CD4-positive, CD25-positive, alpha-beta regulatory T cell (primary cell): ENCODE data around the gene CACNB2. TPM values are rescaled to one million over a fixed set of nuclear protein-coding genes. Genes with fewer than 3 reads are reported as not detected.
"Not testable (repeated sequence)": the region's sequence is repeated elsewhere in the genome, so short reads cannot be mapped to it uniquely, and the experiment has no call there.

Experiments used
- ATAC-seq, 2 donors: fragments of 150-1000 bp; cut with Tn5 transposase; one replicate each; pipeline ENCODE4 v1.10.0; 2021; ENCODE audit warnings: low read depth in 2 of 2, moderate number of reproducible peaks in 2 of 2, moderate library complexity in 1 of 2
- DNase-seq, 3 donors: peaks; one replicate each; pipeline versions ENCODE4 v3.0.0 to v3.0.0-alpha.2; 2012 to 2022; ENCODE audit warnings: mixed read lengths in 1 of 3
- H3K27ac ChIP-seq: one replicate; pipeline ENCODE4 v1.7.0; 2013; ENCODE audit warnings: mild to moderate bottlenecking, low read length; ENCODE audit not compliant: insufficient read depth, poor library complexity, severe bottlenecking
- H3K27me3 ChIP-seq: one replicate; pipeline ENCODE4 v1.7.0; 2013; ENCODE audit warnings: low read length; ENCODE audit not compliant: control insufficient read depth, insufficient read depth
- H3K36me3 ChIP-seq: one replicate; pipeline ENCODE4 v1.7.0; 2013; ENCODE audit warnings: mild to moderate bottlenecking, low read length, moderate library complexity; ENCODE audit not compliant: control insufficient read depth, insufficient read depth
- H3K4me1 ChIP-seq: 2 replicates; pipeline ENCODE4 v1.7.0; 2013; ENCODE audit warnings: mild to moderate bottlenecking, low read length; ENCODE audit not compliant: insufficient read depth, control insufficient read depth, poor library complexity, severe bottlenecking
- H3K4me3 ChIP-seq: one replicate; pipeline ENCODE4 v1.7.0; 2013; ENCODE audit warnings: low read depth, mild to moderate bottlenecking, low read length, moderate library complexity
- H3K9me3 ChIP-seq, 2 experiments: 1 replicate in 1 of 2; 2 replicates in 1 of 2; pipeline ENCODE4 v1.7.0; 2013; ENCODE audit warnings: low read length in 2 of 2, mild to moderate bottlenecking in 1 of 2, moderate library complexity in 1 of 2; ENCODE audit not compliant: control insufficient read depth in 2 of 2
- H3K27ac Mint-ChIP-seq, 3 donors: one replicate each; pipeline ENCODE4 v1.8.0; 2020 to 2022; ENCODE audit warnings: mild to moderate bottlenecking in 3 of 3, mixed read lengths in 3 of 3, moderate library complexity in 2 of 3
- H3K27me3 Mint-ChIP-seq: one replicate; pipeline ENCODE4 v1.8.0; 2022; ENCODE audit warnings: mild to moderate bottlenecking, mixed read lengths
- H3K36me3 Mint-ChIP-seq: one replicate; pipeline ENCODE4 v1.8.0; 2020; ENCODE audit warnings: mixed read lengths
- H3K4me1 Mint-ChIP-seq, 4 donors: one replicate each; pipeline ENCODE4 v1.8.0; 2020 to 2022; ENCODE audit warnings: mixed read lengths in 4 of 4, mild to moderate bottlenecking in 1 of 4
- H3K4me3 Mint-ChIP-seq, 4 donors: one replicate each; pipeline ENCODE4 v1.8.0; 2020 to 2022; ENCODE audit warnings: mild to moderate bottlenecking in 4 of 4, mixed read lengths in 4 of 4, moderate library complexity in 3 of 4
- H3K9me3 Mint-ChIP-seq, 7 donors: one replicate each; pipeline ENCODE4 v1.8.0; 2020 to 2022; ENCODE audit warnings: mixed read lengths in 7 of 7, mild to moderate bottlenecking in 3 of 7, moderate library complexity in 2 of 7
- polyA plus RNA-seq, 4 donors: library from polyadenylated mRNA; unstranded; fragments of 300-500 nt; fragmentation: Illumina TruSeq; gene quantifications; one replicate each; pipeline ENCODE4 v1.2.3, GENCODE V29; 2021
- total RNA-seq: library from RNA; stranded (reverse); gene quantifications from one replicate; pipeline ENCODE4 v1.2.3, GENCODE V29; 2022

CACNB2 gene
- total and polyA plus RNA-seq, 5 donors from 2014 or later, result 0.39 to 0.80 (median 0.49) TPM

- no peak overlapping the region for H3K4me3 ChIP-seq
- peaks cover 4% of the 10 kb centered on the region for H3K36me3 ChIP-seq
- no peaks in the 10 kb centered on the region for H3K9me3 ChIP-seq
- Mint-ChIP-seq H3K4me3 (no peak overlapping the region), H3K36me3 (peaks cover 18% of the 10 kb centered on the region), H3K9me3 (peaks cover 0 to 5% (median 0%) of the 10 kb centered on the region in 7 donors), H3K4me1 (peaks cover 0 to 7% (median 0%) of the 10 kb centered on the region in 4 donors), H3K27ac (no peak overlapping the region), H3K27me3 (no peaks in the 10 kb centered on the region)
- DNase-seq, result no peak
- no peak overlapping the region for H3K27ac ChIP-seq
- no peak for ATAC-seq
- no peaks in the 10 kb centered on the region for H3K4me1 ChIP-seq
- H3K27me3 ChIP-seq, result no peaks in the 10 kb centered on the region
Measured at GRCh38 chr10:18571780-18572179, 431.6 kb downstream of the CACNB2 start.

- no peaks in the 10 kb centered on the region for H3K27me3 Mint-ChIP-seq
- H3K27me3 ChIP-seq, result no peaks in the 10 kb centered on the region
- H3K4me1 ChIP-seq, result no peaks in the 10 kb centered on the region
- H3K4me1 Mint-ChIP-seq, result peaks cover 0 to 7% (median 2%) of the 10 kb centered on the region in 4 donors
- H3K4me3 ChIP-seq, result no peak overlapping the region
- ATAC-seq, result no peak
- H3K9me3 Mint-ChIP-seq, result peaks cover 0 to 7% (median 3%) of the 10 kb centered on the region in 7 donors
- peaks cover 29% of the 10 kb centered on the region for H3K36me3 Mint-ChIP-seq
- DNase-seq, result no peak
- H3K4me3 Mint-ChIP-seq, result no peak overlapping the region
- H3K36me3 ChIP-seq, result peaks cover 4% of the 10 kb centered on the region
- no peak overlapping the region for H3K27ac ChIP-seq
- no peak overlapping the region for H3K27ac Mint-ChIP-seq
- H3K9me3 ChIP-seq, result peaks cover 0 to 5% of the 10 kb centered on the region in 2 experiments
Measured at GRCh38 chr10:18572959-18573561, 432.8 kb downstream of the CACNB2 start.

- Mint-ChIP-seq H3K4me3 (no peak overlapping the region), H3K27ac (no peak overlapping the region), H3K9me3 (peaks cover 0 to 13% (median 8%) of the 10 kb centered on the region in 7 donors), H3K36me3 (peaks cover 60% of the 10 kb centered on the region), H3K27me3 (no peaks in the 10 kb centered on the region), H3K4me1 (peaks cover 0 to 7% (median 2%) of the 10 kb centered on the region in 4 donors)
- H3K27ac ChIP-seq, result no peak overlapping the region
- peaks cover 5 to 12% of the 10 kb centered on the region in 2 experiments for H3K9me3 ChIP-seq
- peaks cover 36% of the 10 kb centered on the region for H3K36me3 ChIP-seq
- ATAC-seq, result no peak
- H3K27me3 ChIP-seq, result no peaks in the 10 kb centered on the region
- no peaks in the 10 kb centered on the region for H3K4me1 ChIP-seq
- H3K4me3 ChIP-seq, result no peak overlapping the region
- DNase-seq, result no peak
Measured at GRCh38 chr10:18576586-18576985, 436.4 kb downstream of the CACNB2 start.

- peaks cover 0 to 13% (median 8%) of the 10 kb centered on the region in 7 donors for H3K9me3 Mint-ChIP-seq
- Histone ChIP-seq H3K9me3 (peaks cover 5 to 12% of the 10 kb centered on the region in 2 experiments), H3K27ac (no peak overlapping the region), H3K36me3 (peaks cover 36% of the 10 kb centered on the region), H3K27me3 (no peaks in the 10 kb centered on the region), H3K4me1 (peaks cover 4% of the 10 kb centered on the region), H3K4me3 (no peak overlapping the region)
- H3K4me3 Mint-ChIP-seq, result no peak overlapping the region
- peak overlapping the region in 1 of 3 donors; percentile 2 for H3K27ac Mint-ChIP-seq
- H3K27me3 Mint-ChIP-seq, result no peaks in the 10 kb centered on the region
- H3K36me3 Mint-ChIP-seq, result peaks cover 74% of the 10 kb centered on the region
- no peak for DNase-seq
- no peak for ATAC-seq
- peaks cover 1 to 12% (median 8%) of the 10 kb centered on the region in 4 donors for H3K4me1 Mint-ChIP-seq
Measured at GRCh38 chr10:18577823-18578685, 437.8 kb downstream of the CACNB2 start.

GRCh38 chr10:18582803-18583202 is 442.6 kb downstream of the CACNB2 start:
- Mint-ChIP-seq H3K9me3 (peaks cover 0 to 7% (median 4%) of the 10 kb centered on the region in 7 donors), H3K27ac (peak overlapping the region in 2 of 3 donors; percentile 70 to 86), H3K27me3 (no peaks in the 10 kb centered on the region), H3K4me3 (no peak overlapping the region), H3K4me1 (peaks cover 10 to 27% (median 15%) of the 10 kb centered on the region in 4 donors), H3K36me3 (peaks cover 69% of the 10 kb centered on the region)
- Histone ChIP-seq H3K4me3 (no peak overlapping the region), H3K4me1 (peaks cover 9% of the 10 kb centered on the region), H3K27me3 (no peaks in the 10 kb centered on the region), H3K27ac (no peak overlapping the region), H3K9me3 (peaks cover 5 to 9% of the 10 kb centered on the region in 2 experiments), H3K36me3 (peaks cover 57% of the 10 kb centered on the region)
- ATAC-seq (no peak), DNase-seq (peak in 1 of 3 donors; percentile 43)

GRCh38 chr10:18583575-18584270 is 443.5 kb downstream of the CACNB2 start:
- Histone ChIP-seq H3K4me1 (peaks cover 9% of the 10 kb centered on the region), H3K9me3 (peaks cover under 1% of the 10 kb centered on the region in 2 experiments), H3K4me3 (no peak overlapping the region), H3K27me3 (no peaks in the 10 kb centered on the region), H3K27ac (no peak overlapping the region), H3K36me3 (peaks cover 58% of the 10 kb centered on the region)
- Mint-ChIP-seq H3K9me3 (peaks cover 0 to 6% (median 1%) of the 10 kb centered on the region in 7 donors), H3K27ac (peak overlapping the region in 2 of 3 donors; percentile 18 to 70), H3K4me3 (no peak overlapping the region), H3K4me1 (peaks cover 10 to 27% (median 15%) of the 10 kb centered on the region in 4 donors), H3K36me3 (peaks cover 63% of the 10 kb centered on the region), H3K27me3 (no peaks in the 10 kb centered on the region)
- ATAC-seq (no peak), DNase-seq (peak in 2 of 3 donors; percentile 12 to 14)

GRCh38 chr10:18586637-18587036 is 446.4 kb downstream of the CACNB2 start:
- ATAC-seq, H3K9me3 Mint-ChIP-seq, H3K4me1 ChIP-seq, H3K27me3 ChIP-seq, DNase-seq, H3K4me3 Mint-ChIP-seq, H3K27me3 Mint-ChIP-seq, H3K27ac ChIP-seq, H3K27ac Mint-ChIP-seq, H3K4me3 ChIP-seq, H3K9me3 ChIP-seq: not testable (repeated sequence)
- peaks cover 33% of the 10 kb centered on the region for H3K36me3 ChIP-seq
- peaks cover 16 to 38% (median 24%) of the 10 kb centered on the region in 4 donors for H3K4me1 Mint-ChIP-seq
- peaks cover 60% of the 10 kb centered on the region for H3K36me3 Mint-ChIP-seq
